ENCODE results near the gene BCAS1.
"Not testable (repeated sequence)": the region's sequence is repeated elsewhere in the genome, so short reads cannot be mapped to it uniquely, and the experiment has no call there.

The BCAS1 gene

DNA sequence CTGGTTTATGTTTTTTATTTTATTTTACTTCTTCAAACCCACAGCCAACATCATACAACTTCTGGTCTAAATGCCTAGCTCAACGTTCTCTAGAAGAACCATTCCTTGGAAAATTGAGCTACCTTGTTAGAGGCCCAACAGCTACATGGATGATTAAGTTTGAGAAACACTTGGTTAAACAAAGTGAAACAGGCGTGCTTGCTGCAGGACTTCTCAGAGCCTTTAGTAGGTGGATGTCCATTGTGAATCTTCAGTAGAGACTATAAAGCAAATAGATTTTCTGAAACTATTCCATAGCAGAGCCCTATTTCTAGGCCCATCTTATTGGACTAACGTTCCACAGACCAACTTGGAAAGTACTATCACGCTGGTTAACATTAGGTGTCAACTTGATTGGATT lies 51.3 kb downstream of the BCAS1 start:
- TF ChIP-seq, protein P1, sequence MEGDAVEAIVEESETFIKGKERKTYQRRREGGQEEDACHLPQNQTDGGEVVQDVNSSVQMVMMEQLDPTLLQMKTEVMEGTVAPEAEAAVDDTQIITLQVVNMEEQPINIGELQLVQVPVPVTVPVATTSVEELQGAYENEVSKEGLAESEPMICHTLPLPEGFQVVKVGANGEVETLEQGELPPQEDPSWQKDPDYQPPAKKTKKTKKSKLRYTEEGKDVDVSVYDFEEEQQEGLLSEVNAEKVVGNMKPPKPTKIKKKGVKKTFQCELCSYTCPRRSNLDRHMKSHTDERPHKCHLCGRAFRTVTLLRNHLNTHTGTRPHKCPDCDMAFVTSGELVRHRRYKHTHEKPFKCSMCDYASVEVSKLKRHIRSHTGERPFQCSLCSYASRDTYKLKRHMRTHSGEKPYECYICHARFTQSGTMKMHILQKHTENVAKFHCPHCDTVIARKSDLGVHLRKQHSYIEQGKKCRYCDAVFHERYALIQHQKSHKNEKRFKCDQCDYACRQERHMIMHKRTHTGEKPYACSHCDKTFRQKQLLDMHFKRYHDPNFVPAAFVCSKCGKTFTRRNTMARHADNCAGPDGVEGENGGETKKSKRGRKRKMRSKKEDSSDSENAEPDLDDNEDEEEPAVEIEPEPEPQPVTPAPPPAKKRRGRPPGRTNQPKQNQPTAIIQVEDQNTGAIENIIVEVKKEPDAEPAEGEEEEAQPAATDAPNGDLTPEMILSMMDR (IDR thresholded peaks at IDR 0.05; ENCODE audit: insufficient read depth, low read length, poor library complexity, severe bottlenecking), result no peak

DNA sequence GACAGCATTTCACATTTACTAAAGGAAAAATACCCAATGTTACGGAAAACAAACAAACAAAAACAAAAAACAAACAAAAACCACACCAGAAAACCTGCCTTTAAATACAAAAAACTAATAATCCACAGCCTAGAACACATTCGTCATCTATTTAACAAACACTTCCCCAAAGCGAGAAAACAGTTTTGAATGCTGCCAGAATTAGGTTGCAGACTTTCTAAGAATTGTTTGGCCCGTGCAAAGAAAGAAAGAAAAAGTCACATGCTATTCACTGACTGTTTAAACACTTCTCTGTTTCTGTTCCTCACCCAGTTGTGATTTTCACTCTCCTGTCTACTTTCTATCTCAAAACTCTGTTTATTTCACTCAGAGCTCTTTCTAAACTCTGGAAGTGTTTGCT lies 52.5 kb downstream of the BCAS1 start:
- peak; percentile 55 for DNase-seq (ENCODE audit: extremely low read depth, insufficient read length)
- TF ChIP-seq, protein P1 (IDR thresholded peaks at IDR 0.05; ENCODE audit: insufficient read depth, low read length, poor library complexity, severe bottlenecking), result no peak
- H3K36me3 ChIP-seq (ENCODE audit: control insufficient read depth, insufficient read depth, low read length), result no peaks in the 10 kb centered on the region
- no peaks in the 10 kb centered on the region for H3K27me3 ChIP-seq (replicated peaks; ENCODE audit: control insufficient read depth, insufficient read depth, low read length)
- H3K4me3 ChIP-seq (replicated peaks; ENCODE audit: low read depth, low read length), result peak overlapping the region; percentile 40

More for the DNA sequence above, 51.3 kb downstream of the BCAS1 start:
- Histone ChIP-seq H3K27me3 (replicated peaks; ENCODE audit: control insufficient read depth, insufficient read depth, low read length) (no peaks in the 10 kb centered on the region), H3K4me3 (replicated peaks; ENCODE audit: low read depth, low read length) (no peak overlapping the region), H3K36me3 (ENCODE audit: control insufficient read depth, insufficient read depth, low read length) (no peaks in the 10 kb centered on the region)
- DNase-seq (ENCODE audit: extremely low read depth, insufficient read length), result no peak

DNA sequence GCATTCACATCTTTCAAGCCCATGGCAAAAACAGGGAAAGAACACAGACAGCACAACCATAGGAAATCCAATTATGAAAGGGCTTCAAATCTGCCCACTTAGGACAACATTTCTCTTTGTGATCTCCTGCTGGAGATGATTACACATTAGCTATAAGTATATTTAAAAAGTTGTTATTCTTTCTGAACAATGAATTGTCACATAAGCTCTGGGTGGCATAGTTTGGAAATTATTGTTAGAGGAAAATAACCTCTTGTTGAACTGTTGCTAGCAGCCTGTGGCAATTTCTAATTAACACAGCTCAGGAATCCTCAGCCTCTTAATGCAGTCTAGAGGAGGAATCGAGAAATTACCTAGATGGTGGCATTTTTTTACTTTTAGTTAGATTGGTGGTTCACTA lies 54.9 kb downstream of the BCAS1 start:
- Histone ChIP-seq H3K4me3 (replicated peaks; ENCODE audit: low read depth, low read length) (no peak overlapping the region), H3K27me3 (replicated peaks; ENCODE audit: control insufficient read depth, insufficient read depth, low read length) (no peaks in the 10 kb centered on the region), H3K36me3 (ENCODE audit: control insufficient read depth, insufficient read depth, low read length) (no peaks in the 10 kb centered on the region)
- DNase-seq (ENCODE audit: extremely low read depth, insufficient read length), result no peak
- TF ChIP-seq, protein P1 (IDR thresholded peaks at IDR 0.05; ENCODE audit: insufficient read depth, low read length, poor library complexity, severe bottlenecking), result no peak

DNA sequence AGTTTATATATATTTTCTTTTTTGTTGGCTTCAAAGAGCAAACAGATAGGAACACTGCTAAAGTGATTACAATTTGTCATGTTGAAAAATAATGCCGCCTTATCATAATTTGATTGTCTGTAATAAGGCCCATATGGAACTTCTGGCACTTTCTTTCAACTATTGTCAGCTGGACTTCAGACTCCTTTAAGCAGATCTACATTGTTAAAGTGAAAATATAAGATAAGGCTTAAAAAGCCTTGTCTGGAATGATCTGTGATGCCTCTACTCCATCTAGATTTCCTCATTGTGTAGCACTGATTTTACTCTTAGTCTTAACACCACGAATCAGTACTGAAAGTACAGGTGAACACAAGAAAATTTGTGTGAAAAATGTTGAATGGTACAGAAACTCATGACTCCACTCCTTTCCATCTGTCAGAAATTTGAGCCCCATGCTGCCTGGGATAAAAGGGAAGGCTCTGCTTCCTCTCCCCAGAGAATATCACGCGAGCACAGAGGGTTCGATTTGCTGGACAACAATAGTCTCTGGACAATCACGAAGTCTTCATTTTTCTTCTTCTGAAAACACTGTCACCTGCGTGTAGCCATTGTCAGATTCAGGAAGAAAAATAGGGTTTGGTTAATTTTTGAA lies 56.0 kb downstream of the BCAS1 start:
- H3K36me3 ChIP-seq (ENCODE audit: control insufficient read depth, insufficient read depth, low read length), result no peaks in the 10 kb centered on the region
- no peak overlapping the region for H3K4me3 ChIP-seq (replicated peaks; ENCODE audit: low read depth, low read length)
- H3K27me3 ChIP-seq (replicated peaks; ENCODE audit: control insufficient read depth, insufficient read depth, low read length), result no peaks in the 10 kb centered on the region
- no peak for DNase-seq (ENCODE audit: extremely low read depth, insufficient read length)
- TF ChIP-seq, protein P1 (IDR thresholded peaks at IDR 0.05; ENCODE audit: insufficient read depth, low read length, poor library complexity, severe bottlenecking), result no peak

DNA sequence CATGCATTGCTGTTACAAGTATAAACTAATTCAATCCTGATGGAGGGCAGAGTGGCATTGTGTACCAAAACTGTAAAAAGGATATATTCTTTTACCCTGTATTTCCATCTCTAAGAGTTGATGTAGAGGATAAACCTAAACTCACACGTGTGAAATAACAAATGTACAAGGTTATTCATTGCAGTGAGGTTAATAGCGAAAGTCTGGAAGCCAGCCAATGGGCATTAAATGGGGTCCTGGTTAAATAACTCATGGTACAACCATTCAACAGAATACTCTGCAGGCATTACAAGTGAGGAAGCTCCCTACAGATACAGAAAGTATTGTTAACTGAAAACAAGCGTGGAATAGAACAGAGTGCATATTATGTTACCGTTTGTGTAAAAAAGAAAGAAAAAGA lies 56.9 kb downstream of the BCAS1 start:
- DNase-seq (ENCODE audit: extremely low read depth, insufficient read length), result no peak
- Histone ChIP-seq H3K4me3 (replicated peaks; ENCODE audit: low read depth, low read length) (no peak overlapping the region), H3K27me3 (replicated peaks; ENCODE audit: control insufficient read depth, insufficient read depth, low read length) (no peaks in the 10 kb centered on the region), H3K36me3 (ENCODE audit: control insufficient read depth, insufficient read depth, low read length) (no peaks in the 10 kb centered on the region)
- TF ChIP-seq, protein P1 (IDR thresholded peaks at IDR 0.05; ENCODE audit: insufficient read depth, low read length, poor library complexity, severe bottlenecking), result no peak

DNA sequence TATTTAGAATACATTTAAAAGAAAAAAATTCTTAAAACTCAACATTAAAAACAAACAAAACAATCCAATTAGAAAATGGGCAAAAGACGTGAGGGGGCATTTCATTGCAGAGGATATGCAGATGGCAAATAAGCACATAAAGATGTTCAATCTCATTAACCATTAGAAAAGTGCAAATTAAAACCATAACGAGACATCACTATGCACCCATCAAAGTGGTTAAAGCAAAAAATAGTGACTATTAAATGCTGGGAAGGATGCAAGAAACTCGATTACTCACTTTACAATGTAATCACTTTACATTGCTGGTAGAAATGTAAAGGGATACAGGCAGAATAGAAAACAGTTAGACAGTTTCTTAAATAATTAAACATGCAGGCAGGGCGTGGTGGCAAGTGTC lies 59.0 kb downstream of the BCAS1 start:
- TF ChIP-seq, protein P1 (IDR thresholded peaks at IDR 0.05; ENCODE audit: insufficient read depth, low read length, poor library complexity, severe bottlenecking), result no peak
- Histone ChIP-seq H3K27me3 (replicated peaks; ENCODE audit: control insufficient read depth, insufficient read depth, low read length) (no peaks in the 10 kb centered on the region), H3K36me3 (ENCODE audit: control insufficient read depth, insufficient read depth, low read length) (no peaks in the 10 kb centered on the region), H3K4me3 (replicated peaks; ENCODE audit: low read depth, low read length) (no peak overlapping the region)
- no peak for DNase-seq (ENCODE audit: extremely low read depth, insufficient read length)

DNA sequence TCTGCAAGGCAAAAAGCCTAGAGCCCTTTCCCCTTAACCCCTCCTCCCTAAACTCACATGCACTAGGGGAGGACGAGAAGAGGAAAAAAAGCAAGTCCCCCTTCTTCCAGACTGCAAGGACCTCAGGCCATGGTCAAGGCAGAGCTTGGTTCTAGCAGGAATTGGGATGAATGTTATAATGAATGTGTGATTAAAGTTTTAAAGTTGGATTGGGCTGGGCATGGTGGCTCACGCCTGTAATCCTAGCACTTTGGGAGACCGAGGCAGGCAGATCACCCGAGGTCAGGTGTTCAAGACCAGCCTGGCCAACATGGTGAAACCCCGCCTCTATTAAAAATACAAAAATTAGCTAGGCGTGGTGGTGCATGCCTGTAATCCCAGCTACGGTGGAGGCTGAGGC lies 64.2 kb downstream of the BCAS1 start:
- not testable (repeated sequence) for H3K36me3 ChIP-seq (ENCODE audit: control insufficient read depth, insufficient read depth, low read length); H3K27me3 ChIP-seq (replicated peaks; ENCODE audit: control insufficient read depth, insufficient read depth, low read length); DNase-seq (ENCODE audit: extremely low read depth, insufficient read length); H3K4me3 ChIP-seq (replicated peaks; ENCODE audit: low read depth, low read length)
